Gastrocnemius medialis (tissue), 4 donors: ENCODE results near the gene TMEM167A. TPM values are rescaled to one million over a fixed set of nuclear protein-coding genes. Genes with fewer than 3 reads are reported as not detected.

ENCODE experiments used
- ATAC-seq, 2 donors: fragments of 150-250 bp; one replicate each; pipeline ENCODE4 v1.9.1; 2016
- DNase-seq, 2 donors: peaks; one replicate each; pipeline ENCODE4 v3.0.0-alpha.2; 2019
- H3K27ac ChIP-seq, 4 donors: fragments of 200-600 bp; sonication (generic); 1 replicate in 1 of 4; 2 replicates in 3 of 4; pipeline ENCODE4 v1.5.1; 2016 to 2018; ENCODE audit warnings: mild to moderate bottlenecking in 2 of 4, moderate library complexity in 1 of 4
- H3K27me3 ChIP-seq, 3 donors: fragments of 200-600 bp; sonication (generic) in 2 of 3; 1 replicate in 1 of 3; 2 replicates in 2 of 3; pipeline versions ENCODE4 v1.5.1 to v1.6.0; 2016 to 2019; ENCODE audit warnings: mild to moderate bottlenecking in 1 of 3, moderate library complexity in 1 of 3
- H3K36me3 ChIP-seq, 2 donors: fragments of 200-600 bp; sonication (generic) in 1 of 2; one replicate each; pipeline ENCODE4 v1.5.1; 2017 to 2018
- H3K4me1 ChIP-seq, 2 donors: fragments of 200-600 bp; sonication (generic) in 1 of 2; one replicate each; pipeline ENCODE4 v1.5.1; 2016 to 2017; ENCODE audit warnings: mild to moderate bottlenecking in 2 of 2
- H3K4me3 ChIP-seq, 4 donors: fragments of 200-600 bp; sonication (generic) in 3 of 4; 1 replicate in 1 of 4; 2 replicates in 3 of 4; pipeline ENCODE4 v1.5.1; 2016 to 2019; ENCODE audit warnings: mild to moderate bottlenecking in 2 of 4
- H3K9me3 ChIP-seq, 3 donors: fragments of 200-600 bp; sonication (generic) in 2 of 3; 1 replicate in 1 of 3; 2 replicates in 2 of 3; pipeline ENCODE4 v1.5.1; 2016 to 2019
- CTCF ChIP-seq, 5 experiments: fragments of 450-650 bp in 3 of 5; fragments of 200-600 bp in 2 of 5; sonication (generic) in 2 of 5; IDR thresholded peaks in 4 of 5; conservative IDR thresholded peaks in 1 of 5; 1 replicate in 4 of 5; 2 replicates in 1 of 5; pipeline ENCODE4 v1.5.1; 2016 to 2019; ENCODE audit warnings: antibody characterized with exemption in 5 of 5, mild to moderate bottlenecking in 3 of 5, moderate library complexity in 3 of 5
- POLR2A ChIP-seq, 2 donors: fragments of 450-650 bp; IDR thresholded peaks; one replicate each; pipeline ENCODE4 v1.6.1; 2017; ENCODE audit warnings: antibody characterized with exemption in 2 of 2, mild to moderate bottlenecking in 2 of 2, moderate library complexity in 2 of 2
- in situ Hi-C, 4 donors: fragments of 200-750 bp; cut with MboI; loops; one replicate each; pipeline versions ENCODE4 v1.15.0 to v1.8.0; 2017; ENCODE audit warnings: low sequenced_read_pairs in 4 of 4
- intact Hi-C: fragments of 100-400 bp; cut with DNase I; formaldehyde crosslinking; loops from one replicate; pipeline ENCODE4 v1.15.1; 2023; ENCODE audit warnings: low total_unique reads
- total RNA-seq, 4 donors: library from RNA; depleted of rRNA; stranded (reverse); fragments of >200 nt; gene quantifications; one replicate each; pipeline versions ENCODE4 v1.1.0 to v1.2.3, GENCODE V29; 2016

Gene TMEM167A
- total RNA-seq, 4 donors from 2014 or later: 16.5 to 24.6 (median 20.0) TPM

DNA sequence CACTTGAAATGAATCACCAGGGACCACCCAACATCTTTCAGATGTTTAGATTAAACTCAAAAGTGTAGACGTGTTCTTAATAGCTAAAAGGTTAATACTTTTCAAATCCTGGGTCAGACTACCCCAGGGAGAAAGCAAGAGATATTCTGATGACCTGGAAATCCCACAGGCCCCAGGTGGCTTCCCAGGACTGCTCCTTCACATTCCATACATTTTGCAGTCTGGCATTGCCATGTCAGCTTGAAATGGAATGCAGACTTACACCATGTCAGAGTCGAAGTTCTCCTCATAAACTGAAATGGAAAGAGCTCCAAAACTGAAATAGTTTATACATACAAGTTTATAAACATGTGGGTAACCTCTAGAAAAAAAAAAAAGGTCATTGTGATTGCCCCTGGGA, 61.5 kb downstream of the TMEM167A start:
- in situ Hi-C loops (no loop called here), intact Hi-C loops (no loop called here)
- DNase-seq (no peak), ATAC-seq (no peak)
- Histone ChIP-seq H3K27me3 (no peaks in the 10 kb centered on the region), H3K4me3 (no peak overlapping the region), H3K27ac (no peak overlapping the region), H3K4me1 (no peaks in the 10 kb centered on the region), H3K36me3 (no peaks in the 10 kb centered on the region), H3K9me3 (no peaks in the 10 kb centered on the region)
- TF ChIP-seq POLR2A (IDR thresholded peaks at IDR 0.05): no peak
- no peak for TF ChIP-seq CTCF (IDR thresholded peaks at IDR 0.05 in 4 of 5, conservative IDR thresholded peaks at IDR 0.05 in 1 of 5)

GRCh38 chr5:83011985-83012384, 65.2 kb downstream of the TMEM167A start:
- in situ Hi-C loops: no loop called here
- no peak for DNase-seq
- no peak for ATAC-seq
- no peaks in the 10 kb centered on the region for H3K27me3 ChIP-seq
- TF ChIP-seq POLR2A (IDR thresholded peaks at IDR 0.05) (no peak), CTCF (IDR thresholded peaks at IDR 0.05 in 4 of 5, conservative IDR thresholded peaks at IDR 0.05 in 1 of 5) (no peak)
- H3K36me3 ChIP-seq: no peaks in the 10 kb centered on the region
- no peaks in the 10 kb centered on the region for H3K4me1 ChIP-seq
- H3K4me3 ChIP-seq: no peak overlapping the region
- intact Hi-C loops: no loop called here
- H3K27ac ChIP-seq: no peak overlapping the region
- no peaks in the 10 kb centered on the region for H3K9me3 ChIP-seq

DNA sequence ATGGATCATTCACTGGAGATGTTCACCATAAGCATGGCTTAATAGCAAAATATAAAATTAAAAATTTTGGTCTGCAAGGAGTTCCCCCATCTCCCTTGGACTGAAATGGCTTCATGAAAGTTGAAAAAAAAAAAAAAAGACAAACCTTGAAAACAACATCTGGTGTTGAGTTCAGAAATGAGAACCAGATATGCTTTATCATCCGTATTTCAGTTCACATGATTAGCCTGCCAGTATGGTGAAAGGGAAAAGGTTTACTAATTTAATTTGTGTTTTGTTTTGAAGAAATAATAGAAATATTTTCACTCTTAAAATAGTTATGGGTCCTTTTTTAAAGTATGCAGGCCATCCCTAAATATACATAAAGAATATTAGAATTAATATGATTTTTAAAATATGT, 67.8 kb downstream of the TMEM167A start:
- no peak overlapping the region for H3K27ac ChIP-seq
- H3K9me3 ChIP-seq: no peaks in the 10 kb centered on the region
- in situ Hi-C loops (no loop called here), intact Hi-C loops (no loop called here)
- H3K4me1 ChIP-seq: no peaks in the 10 kb centered on the region
- no peaks in the 10 kb centered on the region for H3K36me3 ChIP-seq
- no peak overlapping the region for H3K4me3 ChIP-seq
- DNase-seq (no peak), ATAC-seq (no peak)
- TF ChIP-seq CTCF (IDR thresholded peaks at IDR 0.05 in 4 of 5, conservative IDR thresholded peaks at IDR 0.05 in 1 of 5): no peak
- H3K27me3 ChIP-seq: no peaks in the 10 kb centered on the region

DNA sequence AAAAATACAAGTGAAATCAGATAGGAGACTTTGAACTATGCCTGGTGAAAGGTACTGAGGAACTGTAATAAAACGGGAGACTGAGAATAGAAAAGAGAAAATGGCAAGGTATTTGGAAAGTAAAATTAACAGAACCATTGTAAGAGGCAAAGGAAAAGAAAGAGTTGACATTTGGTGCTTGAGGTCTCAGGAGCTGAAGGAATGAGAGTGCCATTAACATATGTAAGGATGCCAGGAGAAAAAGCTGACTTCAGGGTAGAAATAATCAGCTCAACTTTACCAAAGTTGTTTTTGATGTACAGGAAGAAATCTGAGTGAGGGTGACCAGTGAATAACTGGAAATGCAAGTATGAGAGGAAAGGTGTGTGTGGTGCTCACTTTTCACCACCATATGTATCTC, 69.4 kb downstream of the TMEM167A start:
- H3K36me3 ChIP-seq: no peaks in the 10 kb centered on the region
- in situ Hi-C loops: no loop called here
- DNase-seq: no peak
- no peak for ATAC-seq
- H3K27me3 ChIP-seq: no peaks in the 10 kb centered on the region
- no peaks in the 10 kb centered on the region for H3K4me1 ChIP-seq
- TF ChIP-seq POLR2A (IDR thresholded peaks at IDR 0.05) (no peak), CTCF (IDR thresholded peaks at IDR 0.05 in 4 of 5, conservative IDR thresholded peaks at IDR 0.05 in 1 of 5) (no peak)
- no peak overlapping the region for H3K4me3 ChIP-seq
- no peaks in the 10 kb centered on the region for H3K9me3 ChIP-seq
- H3K27ac ChIP-seq: no peak overlapping the region
- intact Hi-C loops: no loop called here

GRCh38 chr5:83006683-83007283, 70.4 kb downstream of the TMEM167A start:
- no peak overlapping the region for H3K27ac ChIP-seq
- H3K27me3 ChIP-seq: no peaks in the 10 kb centered on the region
- H3K4me1 ChIP-seq: no peaks in the 10 kb centered on the region
- DNase-seq (no peak), ATAC-seq (no peak)
- no peak for TF ChIP-seq POLR2A (IDR thresholded peaks at IDR 0.05)
- no peak for TF ChIP-seq CTCF (IDR thresholded peaks at IDR 0.05 in 4 of 5, conservative IDR thresholded peaks at IDR 0.05 in 1 of 5)
- intact Hi-C loops (no loop called here), in situ Hi-C loops (no loop called here)
- no peaks in the 10 kb centered on the region for H3K36me3 ChIP-seq
- H3K4me3 ChIP-seq: no peak overlapping the region
- H3K9me3 ChIP-seq: no peaks in the 10 kb centered on the region
